ENCODE data around the gene RNF150. TPM values are rescaled to one million over a fixed set of nuclear protein-coding genes. Genes with fewer than 3 reads are reported as not detected.

The RNF150 gene
- total and polyA plus RNA-seq, 2 of the 4 experiments (the other 2 are of a cell fraction) = 6.2 to 18.1 TPM

DNA sequence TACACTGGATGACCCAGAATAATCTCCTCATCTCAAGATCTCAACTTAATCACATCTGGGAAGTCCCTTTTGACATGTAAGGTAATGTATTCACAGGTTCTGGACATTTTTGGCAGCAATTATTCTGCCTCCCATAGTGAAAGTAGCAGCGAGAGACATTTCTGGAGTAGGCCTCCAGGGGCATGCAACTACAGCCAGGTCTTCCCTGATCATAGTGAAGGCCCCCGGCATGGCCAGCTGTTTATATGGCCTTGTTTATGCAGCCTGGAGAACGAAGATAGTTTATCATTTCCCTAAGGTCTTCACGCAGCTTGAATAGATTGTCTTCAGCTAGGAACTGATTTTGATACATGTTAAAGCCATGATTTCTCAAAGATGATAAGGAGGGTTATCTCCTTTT is 139.9 kb downstream of the RNF150 start:
- H3K4me2 ChIP-seq (ENCODE audit: low read depth, low read length) = no peak overlapping the region
- H3K79me1 ChIP-seq (ENCODE audit: low read depth in 1 of 2, low read length in 2 of 2) = no peaks in the 10 kb centered on the region
- no peak overlapping the region for H2AK9ac ChIP-seq (replicated peaks; ENCODE audit: low read depth, low read length, poor library complexity)
- H3K9me1 ChIP-seq (ENCODE audit: insufficient read depth, low read length) = no peaks in the 10 kb centered on the region
- no peak for DNase-seq
- H3K56ac ChIP-seq (ENCODE audit: extremely low read depth, insufficient read depth, low read length) = no peak overlapping the region
- dilution Hi-C loops (cut with HindIII; ENCODE audit: low sequenced_read_pairs, unreplicated experiment) (no loop called here), intact Hi-C loops (cut with micrococcal nuclease) (no loop called here), in situ Hi-C loops (cut with MboI; ENCODE audit: low sequenced_read_pairs) (loop anchor here (10.0 kb wide), 1 partner anchor 129 kb away; no protein-coding TSS in a partner anchor)
- H2AK5ac ChIP-seq (ENCODE audit: low read depth, low read length) = no peak overlapping the region
- no peak overlapping the region for H2BK15ac ChIP-seq (ENCODE audit: low read depth, low read length)
- H3K9ac ChIP-seq (ENCODE audit: low read depth, low read length) = no peak overlapping the region
- H2BK20ac ChIP-seq (ENCODE audit: low read depth, low read length) = no peak overlapping the region
- ChIA-PET CTCF (no interaction called here), POLR2A (ENCODE audit: unreplicated experiment) (no interaction called here)
- no peak overlapping the region for H3K27ac ChIP-seq (ENCODE audit: insufficient read depth, low read length)
- H3K23ac ChIP-seq (ENCODE audit: low read depth, low read length) = no peak overlapping the region
- H2AFZ ChIP-seq (replicated peaks; ENCODE audit: low read length, poor library complexity) = no peak overlapping the region
- no peak overlapping the region for H4K91ac ChIP-seq (ENCODE audit: insufficient read depth, low read depth, low read length)
- no peak overlapping the region for H3K4ac ChIP-seq (ENCODE audit: low read depth, low read length)
- no CpG with 5 or more reads among the region's 4 CpGs for WGBS, 2 experiments (ENCODE audit: extremely low coverage in 2 of 2, insufficient read length in 1 of 2)
- no peak overlapping the region for H4K8ac ChIP-seq (ENCODE audit: low read depth in 2 of 2, low read length in 2 of 2)
- H3K18ac ChIP-seq (ENCODE audit: low read depth, low read length) = no peak overlapping the region
- H3K36me3 ChIP-seq (ENCODE audit: control insufficient read depth, insufficient read depth, low read length) = no peaks in the 10 kb centered on the region; the same call in 1 of the 2 replicates
- no peak overlapping the region for H4K5ac ChIP-seq (ENCODE audit: low read depth, low read length)
- H3K14ac ChIP-seq (replicated peaks; ENCODE audit: low read depth, low read length) = no peak overlapping the region
- H4K20me1 ChIP-seq (ENCODE audit: insufficient read depth, low read length) = no peaks in the 10 kb centered on the region
- H3K4me3 ChIP-seq (ENCODE audit: insufficient read depth, low read depth, low read length) = no peak overlapping the region
- H3K9me3 ChIP-seq (ENCODE audit: control insufficient read depth, insufficient read depth, low read length) = no peaks in the 10 kb centered on the region
- H3K4me1 ChIP-seq (ENCODE audit: control insufficient read depth, insufficient read depth, low read length) = peaks cover 2% of the 10 kb centered on the region; the same call in 1 of the 2 replicates
- H3K27me3 ChIP-seq (ENCODE audit: control insufficient read depth, insufficient read depth, low read length) = no peaks in the 10 kb centered on the region
- TF ChIP-seq CEBPB (IDR thresholded peaks at IDR 0.05; ENCODE audit: low read depth, low read length) (no peak), RFX5 (IDR thresholded peaks at IDR 0.05; ENCODE audit: low read depth, low read length) (no peak), POLR2A (IDR thresholded peaks at IDR 0.05; ENCODE audit: low read depth, low read length) (no peak), MXI1 (IDR thresholded peaks at IDR 0.05; ENCODE audit: borderline replicate concordance, low read depth, low read length) (no peak), CHD1 (IDR thresholded peaks at IDR 0.05; ENCODE audit: low read depth, low read length) (no peak), BHLHE40 (IDR thresholded peaks at IDR 0.05; ENCODE audit: low read depth, low read length) (no peak), RAD21 (IDR thresholded peaks at IDR 0.05; ENCODE audit: low read length) (no peak), NFE2L2 (IDR thresholded peaks at IDR 0.05; ENCODE audit: low read depth, low read length) (no peak), MAFK (IDR thresholded peaks at IDR 0.05; ENCODE audit: low read depth, low read length) (no peak), SMC3 (IDR thresholded peaks at IDR 0.05; ENCODE audit: low read depth, low read length) (no peak), MAZ (IDR thresholded peaks at IDR 0.05; ENCODE audit: borderline replicate concordance, low read depth, low read length) (no peak), RCOR1 (IDR thresholded peaks at IDR 0.05; ENCODE audit: insufficient replicate concordance, low read length) (no peak)
- TF ChIP-seq, protein P1, sequence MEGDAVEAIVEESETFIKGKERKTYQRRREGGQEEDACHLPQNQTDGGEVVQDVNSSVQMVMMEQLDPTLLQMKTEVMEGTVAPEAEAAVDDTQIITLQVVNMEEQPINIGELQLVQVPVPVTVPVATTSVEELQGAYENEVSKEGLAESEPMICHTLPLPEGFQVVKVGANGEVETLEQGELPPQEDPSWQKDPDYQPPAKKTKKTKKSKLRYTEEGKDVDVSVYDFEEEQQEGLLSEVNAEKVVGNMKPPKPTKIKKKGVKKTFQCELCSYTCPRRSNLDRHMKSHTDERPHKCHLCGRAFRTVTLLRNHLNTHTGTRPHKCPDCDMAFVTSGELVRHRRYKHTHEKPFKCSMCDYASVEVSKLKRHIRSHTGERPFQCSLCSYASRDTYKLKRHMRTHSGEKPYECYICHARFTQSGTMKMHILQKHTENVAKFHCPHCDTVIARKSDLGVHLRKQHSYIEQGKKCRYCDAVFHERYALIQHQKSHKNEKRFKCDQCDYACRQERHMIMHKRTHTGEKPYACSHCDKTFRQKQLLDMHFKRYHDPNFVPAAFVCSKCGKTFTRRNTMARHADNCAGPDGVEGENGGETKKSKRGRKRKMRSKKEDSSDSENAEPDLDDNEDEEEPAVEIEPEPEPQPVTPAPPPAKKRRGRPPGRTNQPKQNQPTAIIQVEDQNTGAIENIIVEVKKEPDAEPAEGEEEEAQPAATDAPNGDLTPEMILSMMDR (conservative IDR thresholded peaks at IDR 0.05; ENCODE audit: low read depth, low read length) = no peak
- TF ChIP-seq, protein P2, sequence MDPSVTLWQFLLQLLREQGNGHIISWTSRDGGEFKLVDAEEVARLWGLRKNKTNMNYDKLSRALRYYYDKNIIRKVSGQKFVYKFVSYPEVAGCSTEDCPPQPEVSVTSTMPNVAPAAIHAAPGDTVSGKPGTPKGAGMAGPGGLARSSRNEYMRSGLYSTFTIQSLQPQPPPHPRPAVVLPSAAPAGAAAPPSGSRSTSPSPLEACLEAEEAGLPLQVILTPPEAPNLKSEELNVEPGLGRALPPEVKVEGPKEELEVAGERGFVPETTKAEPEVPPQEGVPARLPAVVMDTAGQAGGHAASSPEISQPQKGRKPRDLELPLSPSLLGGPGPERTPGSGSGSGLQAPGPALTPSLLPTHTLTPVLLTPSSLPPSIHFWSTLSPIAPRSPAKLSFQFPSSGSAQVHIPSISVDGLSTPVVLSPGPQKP (IDR thresholded peaks at IDR 0.05; ENCODE audit: borderline replicate concordance, low read depth, low read length) = no peak
- ATAC-seq (ENCODE audit: low read depth) = no peak
- no peak overlapping the region for H2BK5ac ChIP-seq (ENCODE audit: low read depth, low read length, poor library complexity, severe bottlenecking)
- H2BK120ac ChIP-seq (ENCODE audit: low read depth, low read length) = no peak overlapping the region
- BruUV-seq (replicated peaks) = no TSS peak
